SIG-M5 treated with dmso at 0.1 percent for 504 hours (cell line): ENCODE measurements around the gene SLCO4A1.
"Not testable (repeated sequence)": the region's sequence is repeated elsewhere in the genome, so short reads cannot be mapped to it uniquely, and the experiment has no call there.

ENCODE experiments used
- DNase-seq: peaks from one replicate; lab custom pipeline; 2025; ENCODE audit not compliant: unreplicated experiment; lab: John Stamatoyannopoulos, UW

Gene SLCO4A1

DNA sequence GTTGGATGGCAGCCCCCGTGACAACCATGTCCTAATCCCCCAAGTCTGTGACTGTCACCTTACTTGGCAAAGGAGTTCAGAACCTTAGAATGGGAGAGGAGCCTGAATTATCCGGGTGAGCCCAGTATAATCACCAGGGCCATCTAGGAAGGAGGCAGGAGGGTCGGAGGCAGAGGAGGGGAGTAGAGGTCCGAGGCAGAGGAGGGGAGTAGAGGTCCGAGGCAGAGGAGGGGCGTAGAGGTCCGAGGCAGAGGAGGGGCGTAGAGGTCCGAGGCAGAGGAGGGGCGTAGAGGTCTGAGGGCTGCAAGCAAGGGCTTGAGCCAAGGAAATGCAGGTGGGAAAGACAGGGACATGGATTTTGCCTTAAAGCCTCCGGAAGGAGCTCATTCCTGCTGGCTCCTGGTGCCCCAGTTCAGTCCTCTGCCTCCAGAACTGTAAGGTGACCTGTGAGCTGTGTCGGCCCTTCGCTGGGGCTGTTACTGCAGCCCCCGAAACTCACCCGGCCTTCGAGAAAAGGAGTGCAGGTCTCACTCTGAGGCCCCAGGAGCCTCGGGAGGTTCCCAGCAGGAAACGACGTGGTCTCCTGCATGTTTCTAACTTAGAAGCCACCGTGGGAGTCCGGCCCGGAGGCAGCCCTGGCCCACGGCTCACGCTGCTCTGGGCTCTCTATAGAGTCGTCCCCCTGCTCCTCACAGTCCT lies 20.0 kb upstream of the SLCO4A1 start:
- DNase-seq, result no peak

GRCh38 chr20:62622877-62623487 lies 19.3 kb upstream of the SLCO4A1 start:
- DNase-seq, result no peak

DNA sequence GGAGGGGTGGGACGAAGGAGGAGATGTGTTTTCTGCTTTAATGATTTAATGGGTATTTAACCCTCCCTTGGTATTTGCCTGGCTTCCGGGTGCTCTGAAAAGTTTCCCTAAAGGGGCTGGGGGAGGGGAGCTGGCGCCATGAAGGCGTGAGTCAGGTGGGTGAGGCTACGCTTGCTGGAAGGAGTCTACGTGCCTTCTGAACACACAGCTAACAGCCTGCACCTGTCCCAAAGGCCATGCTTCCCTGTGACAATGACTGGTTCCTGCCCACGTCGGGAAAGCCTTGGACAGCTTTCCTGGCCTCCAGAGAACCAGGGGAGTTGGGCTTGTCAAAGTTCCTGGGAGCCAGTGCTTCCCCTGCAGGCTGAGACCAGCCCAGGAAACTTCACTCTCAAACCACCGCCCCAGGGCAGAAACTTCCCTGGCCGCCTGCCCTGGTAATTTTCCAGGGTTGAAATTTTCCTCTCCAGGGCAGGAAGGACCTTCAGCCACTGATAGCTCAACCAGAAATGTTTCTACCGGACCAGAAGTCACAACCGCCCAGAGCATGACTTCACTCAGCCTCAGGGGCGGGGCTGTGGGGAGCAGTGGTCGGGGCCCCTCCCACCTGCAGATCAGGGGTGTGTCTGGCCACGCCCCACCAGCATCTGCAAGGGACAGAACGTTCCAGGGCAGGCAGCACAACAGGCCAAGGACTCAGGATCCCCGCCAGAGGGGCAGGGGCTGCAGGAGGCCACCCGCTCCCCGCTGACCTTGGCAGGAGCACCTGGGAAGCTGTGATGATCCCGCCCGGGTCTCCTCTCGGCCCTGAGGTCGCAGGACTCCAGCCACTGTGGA lies 18.6 kb upstream of the SLCO4A1 start:
- peak; percentile 94 for DNase-seq

DNA sequence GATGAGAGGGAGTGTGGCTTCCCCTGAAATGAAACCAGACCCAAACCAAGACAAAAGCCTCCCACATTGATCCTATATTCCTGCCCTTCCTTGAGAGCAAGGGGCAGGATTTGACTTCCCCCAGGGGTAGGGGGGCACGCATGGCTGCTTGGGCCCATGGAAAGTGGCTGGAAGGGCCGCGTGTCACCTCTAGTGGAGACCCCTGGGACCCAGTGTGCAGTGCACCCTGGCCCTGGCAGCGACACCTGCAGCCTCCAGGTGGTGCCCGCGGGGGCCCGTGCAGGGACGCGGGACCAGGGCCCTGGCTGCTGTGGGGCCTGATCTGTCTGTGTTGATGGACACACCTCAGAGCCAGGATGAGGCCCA lies 18.0 kb upstream of the SLCO4A1 start:
- DNase-seq, result no peak

DNA sequence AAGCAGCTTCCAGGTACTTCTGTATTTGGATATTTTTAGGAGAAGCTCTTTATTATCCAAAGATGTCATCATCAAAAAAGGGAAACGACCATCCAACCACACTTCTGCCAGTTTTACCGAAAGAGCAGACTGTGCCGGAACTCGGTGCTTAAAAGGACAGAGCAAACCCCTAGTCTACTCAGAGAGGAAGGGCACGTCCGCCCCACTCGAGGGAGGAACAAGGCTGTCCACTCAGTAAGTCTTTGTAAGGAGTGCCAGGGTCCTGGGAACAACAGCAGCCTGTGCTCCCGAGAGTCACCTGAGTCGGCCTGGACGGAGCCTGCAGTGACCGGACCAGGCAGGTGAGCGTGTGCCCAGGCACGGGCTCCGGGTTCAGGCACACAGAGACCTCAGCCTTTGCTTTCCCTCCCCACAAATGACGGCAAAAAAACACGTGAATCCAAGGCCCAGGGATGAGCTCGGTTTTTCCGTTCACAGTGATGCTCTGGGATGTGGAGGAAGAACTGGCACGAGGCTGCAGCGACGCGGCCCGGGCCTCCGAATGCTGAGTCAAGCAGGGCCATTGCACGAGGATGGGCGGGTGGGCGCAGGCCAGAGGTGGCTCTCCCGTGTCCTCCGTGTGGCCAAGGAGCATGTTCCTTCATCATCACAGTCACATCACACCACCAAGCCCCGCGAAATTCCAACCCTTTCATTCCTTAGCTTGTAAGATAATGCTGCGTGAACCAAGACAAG lies 17.4 kb upstream of the SLCO4A1 start:
- DNase-seq, result no peak

DNA sequence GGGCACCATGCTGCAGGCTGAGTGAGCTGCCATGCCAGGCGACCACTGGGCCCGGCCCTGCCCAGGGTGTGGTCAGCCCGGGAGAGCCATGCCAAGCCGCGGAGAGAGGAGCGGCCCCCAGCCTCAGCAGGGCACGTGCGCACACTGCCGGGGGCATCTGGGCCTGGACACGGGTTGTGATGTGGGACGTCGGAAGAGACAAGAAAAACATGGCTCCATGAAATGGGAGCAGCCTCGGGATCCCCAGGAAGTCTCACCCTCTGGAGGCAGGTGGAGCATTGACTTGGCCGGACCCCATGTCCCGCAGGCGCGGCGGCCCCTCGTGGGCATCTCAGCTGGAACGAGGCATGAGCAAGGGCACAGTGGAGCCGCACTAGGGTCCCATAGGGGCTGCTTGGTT lies 16.8 kb upstream of the SLCO4A1 start:
- DNase-seq, result no peak

GRCh38 chr20:62625921-62626547 lies 16.3 kb upstream of the SLCO4A1 start:
- no peak for DNase-seq

DNA sequence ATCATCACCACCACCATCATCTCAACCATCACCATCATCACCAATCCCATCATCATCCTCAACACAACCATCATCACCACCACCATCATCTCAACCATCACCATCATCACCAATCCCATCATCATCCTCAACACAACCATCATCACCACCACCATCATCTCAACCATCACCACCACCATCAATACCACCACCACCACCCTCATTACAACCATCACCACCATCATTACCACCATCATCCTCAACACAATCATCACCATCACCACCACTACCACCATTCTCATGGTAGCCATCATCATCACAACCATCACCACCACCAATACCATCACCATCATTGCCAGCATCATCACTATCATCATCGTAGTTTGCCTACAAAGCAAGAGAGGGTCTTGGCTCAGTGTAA lies 14.9 kb upstream of the SLCO4A1 start:
- DNase-seq, result not testable (repeated sequence)

- DNase-seq, result no peak
These were observed 14.2 kb upstream of the SLCO4A1 start for GRCh38 chr20:62627901-62628612.

DNA sequence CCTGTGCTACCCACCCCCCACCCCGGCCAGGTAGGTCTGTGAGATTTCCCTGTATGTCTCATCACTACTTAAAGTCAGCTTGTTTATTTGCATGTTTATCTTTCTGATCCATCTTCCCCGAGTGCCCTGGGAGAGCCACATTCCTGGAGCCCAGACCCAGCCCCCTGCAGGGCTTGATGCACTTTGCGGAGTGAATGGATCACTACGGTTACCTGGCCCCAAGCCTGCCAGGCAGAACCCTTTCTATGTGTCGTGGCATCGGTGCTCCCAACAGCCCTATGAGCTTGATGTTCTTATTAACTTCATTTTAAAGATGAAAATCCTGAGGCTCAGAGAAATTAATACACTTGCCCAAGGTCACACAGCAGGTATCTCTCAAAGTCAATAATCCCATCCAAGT lies 13.6 kb upstream of the SLCO4A1 start:
- peak; percentile 42 for DNase-seq

GRCh38 chr20:62629864-62630470 lies 12.3 kb upstream of the SLCO4A1 start:
- DNase-seq, result no peak

- DNase-seq, result no peak
These were observed 10.7 kb upstream of the SLCO4A1 start for GRCh38 chr20:62631336-62632308.

- no peak for DNase-seq
These were observed 9.7 kb upstream of the SLCO4A1 start for GRCh38 chr20:62632575-62633090.

DNA sequence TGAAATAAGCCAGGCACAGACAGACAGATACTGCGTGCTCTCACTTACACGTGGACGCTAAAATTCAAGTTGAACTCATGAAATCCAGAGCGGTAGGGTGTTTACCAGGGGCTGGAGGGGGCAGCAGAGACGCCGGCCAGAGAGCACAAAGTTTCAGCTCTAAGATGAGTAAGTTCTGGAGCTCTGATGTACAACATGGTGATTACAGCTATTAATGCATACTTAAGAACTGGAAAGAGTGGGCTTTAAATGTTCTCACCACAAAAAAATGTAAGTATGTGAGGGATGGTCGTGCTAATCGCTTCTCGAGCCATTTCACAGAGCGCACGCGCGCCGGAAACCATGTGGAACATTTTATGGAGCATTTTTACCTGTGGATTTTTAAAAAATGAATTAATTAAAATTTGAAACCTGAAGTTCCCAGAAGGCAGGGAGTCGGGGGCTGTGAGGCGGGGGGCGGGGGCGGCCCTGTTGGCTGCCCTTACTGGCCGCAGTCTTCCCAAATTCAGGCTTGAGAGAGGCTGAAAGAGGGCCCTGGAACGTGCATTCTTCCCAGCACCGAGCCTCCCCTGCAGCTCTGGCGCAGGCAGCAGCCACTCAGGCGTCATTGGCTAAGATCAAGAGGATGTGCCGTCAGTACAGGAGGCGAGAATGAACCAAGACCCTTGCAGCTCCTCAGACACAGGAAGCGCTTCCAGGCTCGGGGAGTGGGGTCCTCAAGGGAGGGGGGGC lies 8.5 kb upstream of the SLCO4A1 start:
- DNase-seq, result no peak

DNA sequence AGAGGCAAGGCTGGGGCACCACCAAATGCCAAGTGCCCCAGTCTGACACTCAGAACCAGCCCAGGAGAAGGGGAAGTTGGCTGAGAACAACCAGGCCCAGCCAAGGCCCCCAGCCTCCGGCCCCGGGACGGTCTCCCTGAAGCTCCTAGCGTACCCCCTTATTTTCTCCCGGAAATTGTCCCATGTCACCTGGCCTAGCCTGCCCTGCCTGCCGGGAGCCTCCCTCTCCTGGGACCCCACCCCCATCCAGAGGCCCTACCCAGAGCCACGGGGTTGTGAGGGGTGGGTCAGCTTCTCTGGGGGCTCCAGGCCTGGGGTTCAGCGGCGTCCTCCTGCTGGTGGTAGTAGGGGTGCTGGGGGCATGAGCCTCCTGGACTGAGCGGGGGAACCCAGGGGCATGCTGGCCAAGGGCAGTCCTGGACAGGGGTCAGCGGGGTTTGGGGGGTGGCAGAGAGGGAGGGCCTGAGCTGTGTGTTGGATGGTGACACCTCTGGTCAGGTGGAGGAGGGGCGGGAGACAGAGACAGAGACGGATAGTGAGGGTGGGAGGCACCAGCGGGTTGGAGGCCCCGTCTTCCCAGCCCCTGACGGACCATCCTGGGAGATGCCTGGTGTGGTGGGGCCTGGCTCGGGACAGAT lies 7.9 kb upstream of the SLCO4A1 start:
- DNase-seq, result no peak

GRCh38 chr20:62635232-62635631 lies 7.1 kb upstream of the SLCO4A1 start:
- no peak for DNase-seq

- DNase-seq, result no peak
These were observed 6.5 kb upstream of the SLCO4A1 start for GRCh38 chr20:62635852-62636251.
